T-helper 1 cell treated with Interleukin-12 subunit alpha and Interleukin-12 subunit beta and Interleukin-4 antibody, amounts not matched to agents 30 μg/mL and 1 μg/mL, for 36 hours (primary cell): Measurements from ENCODE around the gene ZNF410.
"Not testable (repeated sequence)": the region's sequence is repeated elsewhere in the genome, so short reads cannot be mapped to it uniquely, and the experiment has no call there.

ENCODE experiments used
- H3K27ac Mint-ChIP-seq: one replicate; pipeline ENCODE4 v1.8.0; 2021; ENCODE audit warnings: mild to moderate bottlenecking, mixed read lengths
- H3K27me3 Mint-ChIP-seq: one replicate; pipeline ENCODE4 v1.8.0; 2021; ENCODE audit warnings: low read depth, mixed read lengths
- H3K36me3 Mint-ChIP-seq: one replicate; pipeline ENCODE4 v1.8.0; 2021; ENCODE audit warnings: low read depth, mixed read lengths
- H3K4me1 Mint-ChIP-seq: one replicate; pipeline ENCODE4 v1.8.0; 2021; ENCODE audit warnings: low read depth, mixed read lengths
- H3K4me3 Mint-ChIP-seq: one replicate; pipeline ENCODE4 v1.8.0; 2021; ENCODE audit warnings: mild to moderate bottlenecking, moderate library complexity, mixed read lengths
- H3K9me3 Mint-ChIP-seq: one replicate; pipeline ENCODE4 v1.8.0; 2021; ENCODE audit warnings: mixed read lengths

ZNF410 gene

GRCh38 chr14:73903028-73903427, 16.4 kb downstream of the ZNF410 start:
- no peaks in the 10 kb centered on the region for H3K9me3 Mint-ChIP-seq
- peaks cover 41% of the 10 kb centered on the region for H3K36me3 Mint-ChIP-seq
- H3K27ac Mint-ChIP-seq, result no peak overlapping the region
- H3K4me1 Mint-ChIP-seq, result no peaks in the 10 kb centered on the region
- H3K27me3 Mint-ChIP-seq, result no peaks in the 10 kb centered on the region
- H3K4me3 Mint-ChIP-seq, result no peak overlapping the region

GRCh38 chr14:73909681-73910080, 23.0 kb downstream of the ZNF410 start:
- no peaks in the 10 kb centered on the region for H3K27me3 Mint-ChIP-seq
- H3K4me1 Mint-ChIP-seq, result peaks cover 3% of the 10 kb centered on the region
- peaks cover 64% of the 10 kb centered on the region for H3K36me3 Mint-ChIP-seq
- no peak overlapping the region for H3K4me3 Mint-ChIP-seq
- H3K27ac Mint-ChIP-seq, result peak overlapping the region; percentile 1
- peaks cover 7% of the 10 kb centered on the region for H3K9me3 Mint-ChIP-seq

GRCh38 chr14:73913256-73913655, 26.6 kb downstream of the ZNF410 start:
- Mint-ChIP-seq H3K9me3 (peaks cover 7% of the 10 kb centered on the region), H3K27ac (no peak overlapping the region), H3K4me3 (no peak overlapping the region), H3K4me1 (peaks cover 5% of the 10 kb centered on the region), H3K36me3 (peaks cover 52% of the 10 kb centered on the region), H3K27me3 (no peaks in the 10 kb centered on the region)

GRCh38 chr14:73916324-73916723, 29.7 kb downstream of the ZNF410 start:
- Mint-ChIP-seq H3K4me3 (no peak overlapping the region), H3K9me3 (peaks cover 7% of the 10 kb centered on the region), H3K36me3 (peaks cover 35% of the 10 kb centered on the region)

GRCh38 chr14:73919457-73919856, 32.8 kb downstream of the ZNF410 start:
- H3K4me3 Mint-ChIP-seq, H3K9me3 Mint-ChIP-seq, H3K27me3 Mint-ChIP-seq, H3K27ac Mint-ChIP-seq, H3K4me1 Mint-ChIP-seq: not testable (repeated sequence)
- H3K36me3 Mint-ChIP-seq, result peaks cover 23% of the 10 kb centered on the region

More at GRCh38 chr14:73916324-73916723, 29.7 kb downstream of the ZNF410 start:
- no peak overlapping the region for H3K27ac Mint-ChIP-seq
- H3K27me3 Mint-ChIP-seq, result no peaks in the 10 kb centered on the region
- peaks cover 2% of the 10 kb centered on the region for H3K4me1 Mint-ChIP-seq

- no peaks in the 10 kb centered on the region for H3K4me1 Mint-ChIP-seq
- H3K36me3 Mint-ChIP-seq, result peaks cover 45% of the 10 kb centered on the region
- no peaks in the 10 kb centered on the region for H3K27me3 Mint-ChIP-seq
- H3K27ac Mint-ChIP-seq, result no peak overlapping the region
- H3K9me3 Mint-ChIP-seq, result no peaks in the 10 kb centered on the region
- H3K4me3 Mint-ChIP-seq, result no peak overlapping the region
Measured at GRCh38 chr14:73924337-73924736, 37.7 kb downstream of the ZNF410 start.

GRCh38 chr14:73935666-73936065, 49.0 kb downstream of the ZNF410 start:
- no peak overlapping the region for H3K4me3 Mint-ChIP-seq
- H3K9me3 Mint-ChIP-seq, result no peaks in the 10 kb centered on the region
- no peaks in the 10 kb centered on the region for H3K27me3 Mint-ChIP-seq
- no peak overlapping the region for H3K27ac Mint-ChIP-seq
- H3K4me1 Mint-ChIP-seq, result peaks cover 2% of the 10 kb centered on the region
- H3K36me3 Mint-ChIP-seq, result peaks cover 14% of the 10 kb centered on the region

- Mint-ChIP-seq H3K9me3 (no peaks in the 10 kb centered on the region), H3K36me3 (peaks cover 8% of the 10 kb centered on the region), H3K4me3 (no peak overlapping the region), H3K4me1 (no peaks in the 10 kb centered on the region), H3K27me3 (no peaks in the 10 kb centered on the region), H3K27ac (no peak overlapping the region)
Measured at GRCh38 chr14:73936548-73936947, 49.9 kb downstream of the ZNF410 start.

- Mint-ChIP-seq H3K36me3 (peaks cover 4% of the 10 kb centered on the region), H3K4me1 (no peaks in the 10 kb centered on the region)
Measured at GRCh38 chr14:73937012-73937411, 50.4 kb downstream of the ZNF410 start.

GRCh38 chr14:73942180-73942579, 55.5 kb downstream of the ZNF410 start:
- Mint-ChIP-seq H3K27me3 (no peaks in the 10 kb centered on the region), H3K4me3 (no peak overlapping the region), H3K4me1 (peaks cover 8% of the 10 kb centered on the region), H3K36me3 (no peaks in the 10 kb centered on the region), H3K9me3 (no peaks in the 10 kb centered on the region), H3K27ac (no peak overlapping the region)

More at GRCh38 chr14:73937012-73937411, 50.4 kb downstream of the ZNF410 start:
- Mint-ChIP-seq H3K9me3 (no peaks in the 10 kb centered on the region), H3K4me3 (no peak overlapping the region), H3K27ac (no peak overlapping the region), H3K27me3 (no peaks in the 10 kb centered on the region)

- no peaks in the 10 kb centered on the region for H3K9me3 Mint-ChIP-seq
- no peaks in the 10 kb centered on the region for H3K27me3 Mint-ChIP-seq
Measured at GRCh38 chr14:73943083-73943482, 56.4 kb downstream of the ZNF410 start.

GRCh38 chr14:73944432-73945158, 57.9 kb downstream of the ZNF410 start:
- Mint-ChIP-seq H3K27ac (no peak overlapping the region), H3K36me3 (no peaks in the 10 kb centered on the region), H3K4me1 (peaks cover 8% of the 10 kb centered on the region), H3K4me3 (no peak overlapping the region), H3K9me3 (no peaks in the 10 kb centered on the region), H3K27me3 (no peaks in the 10 kb centered on the region)

More at GRCh38 chr14:73943083-73943482, 56.4 kb downstream of the ZNF410 start:
- no peak overlapping the region for H3K4me3 Mint-ChIP-seq
- no peaks in the 10 kb centered on the region for H3K36me3 Mint-ChIP-seq
- peaks cover 8% of the 10 kb centered on the region for H3K4me1 Mint-ChIP-seq
- H3K27ac Mint-ChIP-seq, result no peak overlapping the region

GRCh38 chr14:73945159-73945670, 58.6 kb downstream of the ZNF410 start:
- no peak overlapping the region for H3K4me3 Mint-ChIP-seq
- H3K36me3 Mint-ChIP-seq, result no peaks in the 10 kb centered on the region
- H3K4me1 Mint-ChIP-seq, result peaks cover 11% of the 10 kb centered on the region
- H3K9me3 Mint-ChIP-seq, result no peaks in the 10 kb centered on the region
- H3K27me3 Mint-ChIP-seq, result no peaks in the 10 kb centered on the region
- no peak overlapping the region for H3K27ac Mint-ChIP-seq

GRCh38 chr14:73949752-73950734, 63.4 kb downstream of the ZNF410 start, which contains the start of the genes COQ6 and FAM161B:
Gene COQ6, plus strand, starts transcription at chr14:73950302. Its CDS starts 31 bp downstream, at chr14:73950333.
Gene FAM161B, minus strand, starts transcription at chr14:73950094. Its CDS starts 68 bp downstream, at chr14:73950026.
- H3K36me3 Mint-ChIP-seq, result peaks cover 3% of the 10 kb centered on the region
- no peaks in the 10 kb centered on the region for H3K27me3 Mint-ChIP-seq

More at GRCh38 chr14:73949752-73950734, 63.4 kb downstream of the ZNF410 start, which contains the start of the genes COQ6 and FAM161B:
- no peaks in the 10 kb centered on the region for H3K9me3 Mint-ChIP-seq
- peaks cover 11% of the 10 kb centered on the region for H3K4me1 Mint-ChIP-seq
- peak within 1 kb of the TSS; percentile 93 for H3K4me3 Mint-ChIP-seq
- H3K27ac Mint-ChIP-seq, result peak within 1 kb of the TSS; percentile 87
